GM12874 (cell line): ENCODE measurements around the gene CPN2.

Source experiments
- CTCF ChIP-seq: IDR thresholded peaks from 2 replicates; pipeline ENCODE4 v1.5.1; 2011; ENCODE audit warnings: low read depth, mild to moderate bottlenecking, control low read depth, low read length, moderate library complexity; ENCODE audit not compliant: insufficient read depth

The CPN2 gene

DNA sequence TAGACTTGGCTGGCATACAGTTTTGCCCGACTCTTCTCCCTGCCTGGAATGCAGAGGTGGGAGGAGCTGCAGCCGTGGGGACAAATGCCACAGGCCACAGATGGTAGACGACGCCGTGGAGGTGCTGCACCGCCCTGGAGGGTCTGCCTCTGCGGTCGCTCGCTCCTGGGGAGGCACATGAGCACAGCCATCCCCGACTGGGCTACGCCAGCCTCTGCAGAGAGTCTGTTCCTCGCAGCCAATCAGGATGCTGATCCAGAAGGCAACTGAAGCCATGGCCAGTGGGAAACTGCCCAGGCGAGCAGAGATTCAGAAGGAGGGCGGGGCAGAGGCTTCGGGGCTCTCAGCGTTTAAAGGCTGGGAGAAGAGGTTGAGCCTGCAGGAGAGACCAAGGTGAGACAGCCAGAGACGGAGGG is 30.3 kb upstream of the CPN2 start:
- no peak for TF ChIP-seq CTCF

DNA sequence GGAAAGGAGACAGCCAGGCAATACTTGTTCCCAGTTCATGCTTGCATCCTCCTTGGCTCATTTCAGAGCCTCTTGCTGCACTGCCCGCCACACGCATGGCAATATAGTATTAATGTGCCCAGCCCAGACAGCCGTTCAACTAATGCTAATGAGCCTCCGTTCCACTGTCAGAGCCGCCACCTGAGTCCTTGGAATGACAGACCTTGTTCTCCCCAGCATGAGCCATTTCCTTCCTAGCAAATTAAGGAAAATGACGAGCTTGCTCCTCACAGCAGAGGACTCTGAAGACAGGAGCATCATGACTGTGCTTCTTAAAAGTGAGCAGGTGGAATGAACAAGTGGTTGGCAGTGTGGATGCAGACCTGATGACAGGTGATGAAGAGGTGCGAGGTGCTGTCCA is 29.2 kb upstream of the CPN2 start:
- no peak for TF ChIP-seq CTCF

DNA sequence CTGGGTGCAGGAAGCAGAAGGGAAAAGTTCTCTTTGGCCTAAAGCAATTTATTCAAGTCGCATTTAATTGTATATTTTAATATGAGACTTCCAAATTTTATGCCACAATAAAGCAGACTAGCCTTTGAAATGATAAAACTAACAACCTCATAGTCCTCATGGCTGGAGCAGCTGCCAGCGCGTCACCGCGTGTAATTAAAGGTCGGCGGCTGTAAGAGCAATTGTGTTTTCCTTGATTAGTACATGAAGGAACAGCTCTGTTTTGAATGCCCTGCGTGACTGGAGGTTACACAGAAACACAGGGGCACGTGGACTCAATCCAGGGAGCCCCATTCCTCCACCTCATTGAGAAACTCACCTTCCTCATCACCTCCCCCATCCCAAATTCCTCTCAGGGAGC is 28.5 kb upstream of the CPN2 start:
- TF ChIP-seq CTCF: no peak

GRCh38 chr3:194379231-194379630 is 28.1 kb upstream of the CPN2 start:
- no peak for TF ChIP-seq CTCF

DNA sequence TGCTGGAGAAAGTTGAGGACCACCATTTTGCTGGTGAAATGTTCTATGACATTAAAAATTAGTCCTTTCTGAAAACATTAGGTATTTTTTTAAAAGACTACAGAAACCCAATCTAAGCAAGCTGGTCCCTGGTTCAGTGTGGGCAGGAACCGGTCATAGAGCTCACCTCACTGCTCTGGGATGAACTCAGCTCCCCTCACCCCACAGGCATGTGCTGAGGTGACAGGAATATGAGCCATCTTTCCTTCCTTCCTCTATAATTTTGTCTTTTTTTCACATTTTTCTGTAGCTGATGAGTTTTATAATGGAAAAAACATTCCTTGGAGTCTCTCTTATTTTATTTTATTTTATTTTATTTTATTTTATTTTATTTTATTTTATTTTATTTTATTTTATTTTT is 26.6 kb upstream of the CPN2 start:
- TF ChIP-seq CTCF: no peak

DNA sequence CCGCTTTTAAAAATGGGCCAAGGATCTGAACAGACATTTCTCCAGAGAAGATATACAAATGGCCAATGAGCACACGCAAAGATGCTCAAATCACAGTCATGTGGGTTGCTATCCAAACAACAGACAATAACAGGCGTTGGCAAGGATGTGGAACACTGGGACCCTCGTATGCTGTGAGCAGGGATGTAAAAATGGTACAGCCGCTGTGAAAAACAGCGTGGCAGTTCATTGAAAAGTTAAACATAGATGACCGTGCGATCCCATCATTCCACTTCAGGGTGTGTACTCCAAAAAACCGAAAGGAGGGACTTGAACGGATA is 25.1 kb upstream of the CPN2 start:
- no peak for TF ChIP-seq CTCF

- TF ChIP-seq CTCF: no peak
Measured at GRCh38 chr3:194375473-194376240, 24.5 kb upstream of the CPN2 start.

DNA sequence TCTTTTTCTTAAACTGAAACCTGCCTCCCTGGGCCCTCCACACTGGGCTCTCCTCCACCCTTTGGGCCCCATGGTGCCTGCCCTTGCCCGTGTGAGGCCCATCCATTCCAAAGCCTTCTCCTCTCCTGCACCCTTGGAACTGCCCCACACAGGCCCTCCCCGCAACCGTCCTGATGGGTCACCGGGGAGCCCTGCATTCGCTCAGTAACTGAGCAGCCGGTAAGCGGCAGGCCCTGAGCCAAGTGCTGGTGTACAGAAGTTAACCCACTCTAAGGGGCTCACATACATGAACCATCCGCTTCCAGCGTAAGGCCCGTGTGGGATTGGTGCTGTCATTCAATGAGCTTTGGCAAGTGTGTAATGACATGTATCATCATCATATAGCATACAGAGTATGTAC is 23.8 kb upstream of the CPN2 start:
- no peak for TF ChIP-seq CTCF
